Measurements from ENCODE around the gene COG5.
A peak's percentile ranks its signal among the peaks of the same experiment; 100 is the strongest.

COG5 gene

DNA sequence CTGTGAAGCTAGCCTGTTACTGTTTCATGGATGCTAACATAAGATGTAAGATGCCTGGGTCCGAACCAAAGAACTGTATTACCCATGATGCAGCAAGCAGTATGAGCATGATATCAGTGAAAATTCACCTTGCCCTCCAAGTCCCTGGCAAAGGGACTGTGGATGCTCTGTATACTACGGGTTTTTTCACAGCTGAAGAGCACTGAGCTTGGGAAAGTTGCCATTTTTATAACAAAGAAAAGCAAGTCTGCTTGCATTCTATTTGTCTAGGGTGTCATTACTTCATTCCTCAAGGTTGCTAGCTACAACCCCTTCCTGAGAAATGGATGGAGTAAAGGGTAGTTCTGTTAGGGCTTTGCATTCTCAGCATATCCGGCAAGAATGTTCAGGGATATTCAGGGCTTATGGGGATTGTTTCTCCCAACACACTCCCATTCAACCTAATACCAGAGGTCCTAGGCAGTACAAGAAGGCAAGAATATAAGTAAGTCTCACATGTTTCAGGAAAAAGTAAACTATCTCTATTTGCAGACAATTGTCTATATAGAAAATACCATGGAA lies 99.0 kb downstream of the COG5 start:
- peaks cover 16% of the 10 kb centered on the region for H3K4me1 ChIP-seq
- TF ChIP-seq, protein P1, sequence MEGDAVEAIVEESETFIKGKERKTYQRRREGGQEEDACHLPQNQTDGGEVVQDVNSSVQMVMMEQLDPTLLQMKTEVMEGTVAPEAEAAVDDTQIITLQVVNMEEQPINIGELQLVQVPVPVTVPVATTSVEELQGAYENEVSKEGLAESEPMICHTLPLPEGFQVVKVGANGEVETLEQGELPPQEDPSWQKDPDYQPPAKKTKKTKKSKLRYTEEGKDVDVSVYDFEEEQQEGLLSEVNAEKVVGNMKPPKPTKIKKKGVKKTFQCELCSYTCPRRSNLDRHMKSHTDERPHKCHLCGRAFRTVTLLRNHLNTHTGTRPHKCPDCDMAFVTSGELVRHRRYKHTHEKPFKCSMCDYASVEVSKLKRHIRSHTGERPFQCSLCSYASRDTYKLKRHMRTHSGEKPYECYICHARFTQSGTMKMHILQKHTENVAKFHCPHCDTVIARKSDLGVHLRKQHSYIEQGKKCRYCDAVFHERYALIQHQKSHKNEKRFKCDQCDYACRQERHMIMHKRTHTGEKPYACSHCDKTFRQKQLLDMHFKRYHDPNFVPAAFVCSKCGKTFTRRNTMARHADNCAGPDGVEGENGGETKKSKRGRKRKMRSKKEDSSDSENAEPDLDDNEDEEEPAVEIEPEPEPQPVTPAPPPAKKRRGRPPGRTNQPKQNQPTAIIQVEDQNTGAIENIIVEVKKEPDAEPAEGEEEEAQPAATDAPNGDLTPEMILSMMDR (IDR thresholded peaks at IDR 0.05; ENCODE audit: low read depth, low read length) = no peak
- no peaks in the 10 kb centered on the region for H3K27me3 ChIP-seq
- H3K4me3 ChIP-seq (ENCODE audit: low read depth, low read length) = no peak overlapping the region
- H3K36me3 ChIP-seq = no peaks in the 10 kb centered on the region
- no peaks in the 10 kb centered on the region for H3K9me3 ChIP-seq
- no peak for DNase-seq

DNA sequence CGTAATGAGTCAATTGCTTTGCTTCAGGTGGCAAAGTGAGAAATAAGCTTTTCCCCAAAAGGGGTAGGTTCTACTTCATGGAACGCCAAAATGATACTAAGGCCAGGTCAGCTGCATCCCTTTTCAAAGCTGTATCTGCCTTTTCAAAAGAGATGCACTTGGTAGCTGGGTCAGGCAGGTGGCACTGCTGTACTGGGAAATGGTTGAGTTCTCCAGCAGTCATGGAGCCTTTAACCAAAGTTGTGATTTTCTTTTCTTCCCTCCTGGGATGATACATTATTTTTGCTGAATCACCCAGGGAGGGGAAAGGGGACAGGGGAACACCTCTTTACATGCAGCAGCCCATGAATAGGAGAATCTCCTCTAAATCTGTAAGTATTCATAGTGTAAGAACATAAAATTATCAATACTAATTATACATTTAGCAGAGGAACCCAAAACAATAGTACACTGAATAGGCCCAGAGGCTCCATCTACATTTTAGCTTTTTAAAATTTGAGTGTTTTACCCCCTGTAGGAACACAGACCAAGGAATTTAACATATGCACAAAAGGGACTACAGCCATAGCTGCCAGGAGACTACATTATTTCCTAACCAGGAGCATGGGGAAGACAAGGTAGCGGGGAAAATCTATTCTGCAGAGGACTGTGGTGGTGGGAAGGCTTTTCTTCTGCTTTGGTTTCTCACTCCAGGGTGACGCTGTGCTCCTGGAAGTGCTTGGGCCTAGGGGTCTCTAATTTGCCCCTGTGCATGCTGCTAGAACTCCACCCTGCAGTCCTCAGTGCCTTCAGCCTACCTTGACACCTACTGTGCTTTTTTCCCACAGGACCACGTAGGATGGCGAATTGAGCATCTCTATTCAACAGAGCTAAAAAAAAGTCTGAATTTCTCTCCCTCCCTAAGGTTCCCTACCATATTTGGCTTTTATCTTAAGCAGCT lies 100.3 kb downstream of the COG5 start:
- Histone ChIP-seq H3K4me3 (ENCODE audit: low read depth, low read length) (no peak overlapping the region), H3K9me3 (no peaks in the 10 kb centered on the region), H3K36me3 (no peaks in the 10 kb centered on the region), H3K4me1 (peaks cover 14% of the 10 kb centered on the region), H3K27me3 (no peaks in the 10 kb centered on the region)
- TF ChIP-seq, protein P1 (IDR thresholded peaks at IDR 0.05; ENCODE audit: low read depth, low read length) = peak; percentile 92
- DNase-seq = peak; percentile 68

DNA sequence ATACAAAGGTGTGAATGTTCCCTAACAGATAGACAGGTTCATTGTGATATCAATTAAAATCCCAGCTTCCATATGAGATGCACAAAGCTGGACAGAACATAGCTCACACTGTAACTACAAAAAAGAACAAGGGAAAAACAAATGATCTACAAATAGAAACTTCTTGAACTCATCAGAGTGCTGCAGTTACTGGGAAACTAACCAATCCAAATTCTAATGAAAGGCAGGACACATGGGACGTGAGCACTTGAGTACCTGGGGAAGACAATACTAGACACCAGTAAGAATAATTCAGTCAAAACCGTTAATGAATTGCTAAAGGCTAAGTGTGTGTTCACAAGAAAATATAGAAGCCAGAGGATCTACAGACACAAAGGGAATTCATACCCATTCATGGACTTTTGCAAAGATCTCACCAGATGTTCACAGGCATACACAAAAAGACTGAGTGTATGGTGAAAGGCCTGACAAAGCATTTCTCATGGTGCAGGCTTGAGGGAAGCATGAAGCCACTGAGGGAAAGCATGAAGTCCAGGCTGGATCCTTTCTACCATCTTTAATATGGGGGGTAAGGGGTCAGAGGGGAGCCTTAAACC lies 101.7 kb downstream of the COG5 start:
- Histone ChIP-seq H3K36me3 (no peaks in the 10 kb centered on the region), H3K4me1 (peaks cover 14% of the 10 kb centered on the region), H3K4me3 (ENCODE audit: low read depth, low read length) (no peak overlapping the region), H3K9me3 (no peaks in the 10 kb centered on the region), H3K27me3 (no peaks in the 10 kb centered on the region)
- no peak for DNase-seq
- TF ChIP-seq, protein P1 (IDR thresholded peaks at IDR 0.05; ENCODE audit: low read depth, low read length) = no peak

DNA sequence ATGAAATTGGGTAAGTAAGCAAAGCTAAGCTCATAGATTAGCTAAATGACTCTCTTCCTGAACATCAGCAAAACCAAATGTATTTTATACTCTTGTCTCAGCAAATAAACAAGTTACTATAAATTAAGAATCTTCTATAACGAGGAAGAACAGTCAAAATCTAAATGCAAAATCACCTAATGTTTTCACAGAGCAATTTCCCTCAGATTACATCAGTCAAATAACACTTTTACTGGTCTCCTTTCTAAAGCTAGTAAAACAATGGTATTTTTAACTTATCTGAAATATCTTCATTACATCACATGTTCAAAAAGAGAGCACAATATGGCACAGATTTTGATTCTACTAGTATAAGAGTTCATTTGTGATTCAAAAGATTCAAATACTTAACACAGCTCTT lies 110.3 kb downstream of the COG5 start:
- TF ChIP-seq, protein P1 (IDR thresholded peaks at IDR 0.05; ENCODE audit: low read depth, low read length) = no peak
- H3K9me3 ChIP-seq = no peaks in the 10 kb centered on the region
- no peak for DNase-seq
- no peak overlapping the region for H3K4me3 ChIP-seq (ENCODE audit: low read depth, low read length)
- no peaks in the 10 kb centered on the region for H3K27me3 ChIP-seq
- 0 out of 2 replicates have a peak, but pooled peaks cover 2% of the 10 kb centered on the region for H3K4me1 ChIP-seq
- no peaks in the 10 kb centered on the region for H3K36me3 ChIP-seq

DNA sequence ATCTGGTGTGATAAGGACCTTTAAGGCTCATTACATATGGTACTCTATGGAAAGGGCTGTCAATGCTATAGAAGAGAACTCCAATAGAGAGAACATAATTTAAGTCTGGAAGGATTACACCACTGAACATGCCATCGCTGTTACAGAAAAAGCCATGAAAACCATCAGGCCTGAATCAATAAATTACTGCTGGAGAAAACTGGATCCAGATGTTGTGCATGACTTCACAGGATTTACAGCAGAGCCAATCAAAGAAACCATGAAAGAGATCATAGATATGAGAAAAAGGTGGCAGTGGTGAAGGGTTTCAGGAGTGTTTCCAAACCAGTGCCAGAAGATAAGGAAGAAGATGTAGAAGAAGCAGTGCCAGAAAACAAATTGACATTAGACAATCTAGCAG lies 112.8 kb downstream of the COG5 start:
- TF ChIP-seq, protein P1 (IDR thresholded peaks at IDR 0.05; ENCODE audit: low read depth, low read length) = no peak
- Histone ChIP-seq H3K27me3 (no peaks in the 10 kb centered on the region), H3K9me3 (no peaks in the 10 kb centered on the region), H3K36me3 (no peaks in the 10 kb centered on the region), H3K4me3 (ENCODE audit: low read depth, low read length) (no peak overlapping the region), H3K4me1 (0 out of 2 replicates have a peak, but pooled peaks cover 2% of the 10 kb centered on the region)
- no peak for DNase-seq
